Psoas muscle (tissue), 8 donors: Measurements from ENCODE around the gene PLS3. TPM values are rescaled to one million over a fixed set of nuclear protein-coding genes. Genes with fewer than 3 reads are reported as not detected.
"Not testable (repeated sequence)": the region's sequence is repeated elsewhere in the genome, so short reads cannot be mapped to it uniquely, and the experiment has no call there.

ENCODE experiments used
- ATAC-seq, 4 donors: fragments of 200-7000 bp; cut with Tn5 transposase; one replicate each; pipeline ENCODE4 v1.9.1; 2020; ENCODE audit warnings: moderate library complexity in 3 of 4, mild to moderate bottlenecking in 2 of 4
- DNase-seq, 2 donors: peaks; one replicate each; pipeline ENCODE4 v3.0.0-alpha.2; 2020
- H3K27ac ChIP-seq: fragments of 200-600 bp; one replicate; pipeline ENCODE4 v1.8.0; 2022
- H3K27me3 ChIP-seq, 3 donors: fragments of 200-600 bp in 1 of 3; one replicate each; pipeline versions ENCODE4 v1.6.1 to v1.8.0; 2013 to 2022; ENCODE audit warnings: low read length in 2 of 3, mild to moderate bottlenecking in 2 of 3, moderate library complexity in 1 of 3; ENCODE audit not compliant: insufficient read depth in 3 of 3
- H3K36me3 ChIP-seq, 2 donors: fragments of 200-600 bp in 1 of 2; one replicate each; pipeline versions ENCODE4 v1.6.1 to v1.8.0; 2013 to 2022; ENCODE audit warnings: low read depth in 1 of 2, mild to moderate bottlenecking in 1 of 2, moderate library complexity in 1 of 2; ENCODE audit not compliant: insufficient read depth in 1 of 2
- H3K4me1 ChIP-seq: fragments of 200-600 bp; one replicate; pipeline ENCODE4 v1.8.0; 2022
- H3K4me3 ChIP-seq: fragments of 200-600 bp; one replicate; pipeline ENCODE4 v1.8.0; 2022; ENCODE audit warnings: mild to moderate bottlenecking
- H3K9me3 ChIP-seq: fragments of 200-600 bp; one replicate; pipeline ENCODE4 v1.8.0; 2022
- WGBS, 3 donors: extraction: QIAGEN DNeasy Blood & Tissue Kit; methylation state at CpG; one replicate each; pipeline versions ENCODE4 v1.1.6 to v1.1.7; 2013; 5-methylcytosine and 5-hydroxymethylcytosine counted together
- intact Hi-C, 2 donors: fragments of 100-400 bp; cut with DNase I; formaldehyde crosslinking; loops; one replicate each; pipeline versions ENCODE4 v1.11.0 to v1.14.2; 2022
- polyA plus RNA-seq, 3 donors: library from polyadenylated mRNA; stranded (reverse); fragments of 200-250 nt; gene quantifications; one replicate each; pipeline ENCODE4 v1.2.3, GENCODE V29; 2013
- total RNA-seq, 4 donors: library from RNA; stranded (reverse); fragmentation: NEBNext Ultra II Directional in 2 of 4; extraction: Animal tissue kit (Norgen Biotek cat#: 25700) in 2 of 4; gene quantifications; one replicate each; pipeline versions ENCODE4 v1.2.1 to v1.2.4, GENCODE V29; 2021 to 2023
- TF ChIP-seq, protein P1 (sequence below): fragments of 200-600 bp; IDR thresholded peaks from one replicate; pipeline ENCODE4 v1.8.0; 2022; ENCODE audit warnings: antibody characterized with exemption
- donor health status: healthy with polysubstance abuse.
- donor health status: DM: no; HTN: no; CAD: no; lungs with moderate emphysema.
- donor health status: Bipolar disorder and iron deficiency.
- donor health status: healthy.
- donor health status: DM: yes; HTN: yes; CAD: no.
- donor health status: DM: no; HTN: no; CAD: no.
- donor health status: DM: no; HTN: no; CAD: no.
- donor health status: DM: yes; HTN: yes; CAD: no.

Gene PLS3
- total and polyA plus RNA-seq, 7 donors: 12.9 to 31.3 (median 21.5) TPM

DNA sequence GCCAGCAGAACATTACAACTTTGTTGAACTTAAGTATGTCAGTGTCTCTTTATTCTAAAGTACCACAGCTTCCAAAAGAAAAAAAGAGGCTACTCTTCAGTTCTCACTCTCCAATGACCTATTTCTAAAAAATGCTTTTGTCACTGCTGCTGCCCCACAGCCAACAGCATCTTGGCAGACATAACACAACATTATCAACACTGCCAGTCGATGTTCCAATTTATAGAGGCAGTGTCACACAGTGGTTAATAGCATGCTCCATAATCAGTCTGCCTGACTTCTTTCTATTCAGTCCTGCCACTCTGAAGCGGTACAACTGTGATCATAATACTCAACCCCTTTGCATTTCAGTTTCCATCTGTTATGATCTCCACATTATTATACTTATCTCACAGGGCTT, 69.2 kb downstream of the PLS3 start:
- Histone ChIP-seq H3K27me3 (peaks cover 0 to 19% (median 0%) of the 10 kb centered on the region in 3 donors), H3K4me3 (no peak overlapping the region), H3K27ac (no peak overlapping the region), H3K4me1 (no peaks in the 10 kb centered on the region), H3K36me3 (peaks cover 0 to 20% of the 10 kb centered on the region in 2 donors), H3K9me3 (no peaks in the 10 kb centered on the region)
- TF ChIP-seq, protein P1, sequence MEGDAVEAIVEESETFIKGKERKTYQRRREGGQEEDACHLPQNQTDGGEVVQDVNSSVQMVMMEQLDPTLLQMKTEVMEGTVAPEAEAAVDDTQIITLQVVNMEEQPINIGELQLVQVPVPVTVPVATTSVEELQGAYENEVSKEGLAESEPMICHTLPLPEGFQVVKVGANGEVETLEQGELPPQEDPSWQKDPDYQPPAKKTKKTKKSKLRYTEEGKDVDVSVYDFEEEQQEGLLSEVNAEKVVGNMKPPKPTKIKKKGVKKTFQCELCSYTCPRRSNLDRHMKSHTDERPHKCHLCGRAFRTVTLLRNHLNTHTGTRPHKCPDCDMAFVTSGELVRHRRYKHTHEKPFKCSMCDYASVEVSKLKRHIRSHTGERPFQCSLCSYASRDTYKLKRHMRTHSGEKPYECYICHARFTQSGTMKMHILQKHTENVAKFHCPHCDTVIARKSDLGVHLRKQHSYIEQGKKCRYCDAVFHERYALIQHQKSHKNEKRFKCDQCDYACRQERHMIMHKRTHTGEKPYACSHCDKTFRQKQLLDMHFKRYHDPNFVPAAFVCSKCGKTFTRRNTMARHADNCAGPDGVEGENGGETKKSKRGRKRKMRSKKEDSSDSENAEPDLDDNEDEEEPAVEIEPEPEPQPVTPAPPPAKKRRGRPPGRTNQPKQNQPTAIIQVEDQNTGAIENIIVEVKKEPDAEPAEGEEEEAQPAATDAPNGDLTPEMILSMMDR: no peak
- no peak for DNase-seq
- intact Hi-C loops: no loop called here
- WGBS, 3 donors: 36 to 58% (median 48%) methylated on average over 2 of the region's 2 CpGs
- ATAC-seq: peak in 1 of 4 donors; percentile 51

DNA sequence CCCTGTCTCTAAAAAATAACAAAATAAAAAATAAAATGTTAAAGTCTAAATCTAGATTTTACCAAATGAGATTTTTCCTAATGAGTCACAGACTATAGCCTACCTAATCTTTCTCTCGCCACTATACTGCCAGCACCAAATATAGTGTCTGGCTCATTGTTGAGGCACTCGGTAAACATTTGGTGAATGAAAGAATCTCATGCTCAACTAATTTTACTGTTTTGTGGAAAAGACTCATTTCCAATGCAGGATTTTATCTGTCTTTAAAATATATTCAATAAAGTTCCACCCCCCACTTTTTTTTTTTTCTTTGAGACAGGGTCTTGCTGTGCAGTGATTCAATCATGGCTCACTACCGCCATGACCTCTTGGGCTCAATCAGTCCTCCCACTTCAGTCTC, 71.5 kb downstream of the PLS3 start:
- H3K27me3 ChIP-seq: peaks cover 0 to 22% (median 0%) of the 10 kb centered on the region in 3 donors
- H3K9me3 ChIP-seq: no peaks in the 10 kb centered on the region
- no peak overlapping the region for H3K27ac ChIP-seq
- no peak for ATAC-seq
- H3K4me1 ChIP-seq: no peaks in the 10 kb centered on the region
- TF ChIP-seq, protein P1: no peak
- no peak overlapping the region for H3K4me3 ChIP-seq
- peaks cover 0 to 30% of the 10 kb centered on the region in 2 donors for H3K36me3 ChIP-seq
- WGBS, 3 donors: 82 to 93% (median 89%) methylated on average over 3 of the region's 3 CpGs
- DNase-seq: no peak
- intact Hi-C loops: no loop called here

DNA sequence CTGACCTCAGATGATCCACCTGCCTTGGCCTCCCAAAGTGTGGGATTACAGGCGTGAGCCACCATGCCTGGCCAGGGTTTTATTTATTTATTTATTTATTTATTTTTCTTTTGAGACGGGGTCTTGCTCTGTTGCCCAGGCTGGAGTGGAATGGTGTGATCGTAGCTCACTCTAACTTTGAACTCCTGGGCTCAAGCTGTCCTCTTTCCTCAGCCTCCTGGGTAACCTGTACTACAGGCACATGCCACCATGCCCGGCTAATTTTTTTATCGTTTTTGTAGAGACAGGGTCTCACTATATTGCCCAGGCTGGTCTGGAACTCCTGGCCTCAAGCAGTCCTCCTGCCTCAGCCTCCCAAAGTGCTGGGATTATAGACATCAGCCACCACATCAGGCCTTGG, 72.4 kb downstream of the PLS3 start:
- H3K27ac ChIP-seq, H3K4me3 ChIP-seq, intact Hi-C loops, ATAC-seq, H3K9me3 ChIP-seq, H3K4me1 ChIP-seq, DNase-seq: not testable (repeated sequence)
- H3K27me3 ChIP-seq: peaks cover 0 to 22% (median 0%) of the 10 kb centered on the region in 3 donors
- H3K36me3 ChIP-seq: peaks cover 0 to 37% of the 10 kb centered on the region in 2 donors
- WGBS, 3 donors: 92 to 99% (median 98%) methylated on average over 5 of the region's 5 CpGs

DNA sequence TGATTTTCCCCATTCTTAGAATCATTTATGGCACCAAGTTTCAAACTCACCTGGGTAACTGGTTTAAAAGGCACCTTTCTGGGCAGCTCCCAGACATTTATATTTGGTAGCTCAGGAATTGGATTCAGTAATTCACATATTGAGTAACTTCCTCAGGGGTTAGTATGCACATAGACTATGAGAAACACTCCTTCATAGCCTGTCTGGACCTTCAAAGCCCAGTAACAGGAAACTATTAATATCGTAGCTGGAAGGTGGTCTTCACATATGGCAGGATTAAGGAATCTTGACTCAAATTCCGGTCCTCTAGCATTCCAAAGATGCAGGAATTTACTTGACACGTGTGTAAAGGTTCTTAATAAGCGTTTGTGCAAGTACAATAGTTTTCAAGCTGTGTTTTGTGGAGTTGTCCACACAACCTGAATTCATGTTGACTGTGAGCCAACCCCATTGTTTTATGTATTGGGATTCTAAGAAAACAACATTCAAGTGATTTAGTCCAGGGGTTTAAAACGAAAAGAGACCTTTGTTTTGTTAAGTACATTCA, 78.4 kb downstream of the PLS3 start:
- no peak overlapping the region for H3K27ac ChIP-seq
- DNase-seq (no peak), ATAC-seq (no peak)
- 31 to 57% (median 55%) methylated on average over 5 of the region's 5 CpGs for WGBS, 3 donors
- no peaks in the 10 kb centered on the region for H3K4me1 ChIP-seq
- intact Hi-C loops: no loop called here
- TF ChIP-seq, protein P1: no peak
- H3K4me3 ChIP-seq: no peak overlapping the region
- no peaks in the 10 kb centered on the region for H3K9me3 ChIP-seq
- H3K36me3 ChIP-seq: peaks cover 0 to 38% of the 10 kb centered on the region in 2 donors
- H3K27me3 ChIP-seq: peaks cover 0 to 24% (median 0%) of the 10 kb centered on the region in 3 donors

DNA sequence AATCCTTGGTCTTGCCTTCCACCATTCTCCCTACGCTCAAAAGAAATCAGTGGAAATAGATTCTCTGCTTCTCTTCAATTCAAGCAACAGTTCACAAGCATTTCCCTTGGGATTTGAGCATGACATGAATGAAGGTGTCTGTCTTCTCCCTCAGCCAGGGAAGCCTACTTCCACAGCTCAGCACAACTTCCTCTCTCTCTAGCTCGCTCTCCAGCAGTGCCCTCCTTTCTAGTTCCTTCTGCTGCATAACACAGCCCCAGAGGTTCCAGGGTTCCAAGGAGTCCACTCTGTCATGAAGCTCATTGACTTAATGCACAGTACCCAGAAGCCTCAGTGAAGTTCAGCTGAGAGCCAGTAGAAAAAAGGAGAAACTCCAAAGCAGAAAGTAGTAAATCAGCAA, 81.3 kb downstream of the PLS3 start:
- peaks cover 0 to 48% of the 10 kb centered on the region in 2 donors for H3K36me3 ChIP-seq
- 77 to 86% (median 79%) methylated on average over 2 of the region's 2 CpGs for WGBS, 3 donors
- TF ChIP-seq, protein P1: no peak
- H3K4me3 ChIP-seq: no peak overlapping the region
- no peaks in the 10 kb centered on the region for H3K4me1 ChIP-seq
- peaks cover 0 to 12% (median 0%) of the 10 kb centered on the region in 3 donors for H3K27me3 ChIP-seq
- ATAC-seq: peak in 1 of 4 donors; percentile 29
- intact Hi-C loops: loop anchor here (2.0 to 5.0 kb wide), 3 partner anchors 80 to 312 kb away; partner anchors contain the start of gene PLS3 (in 1 of the 2)
- no peaks in the 10 kb centered on the region for H3K9me3 ChIP-seq
- no peak overlapping the region for H3K27ac ChIP-seq
- DNase-seq: no peak
